HepG2 (cell line): Measurements from ENCODE around the gene NMRAL1. TPM values are rescaled to one million over a fixed set of nuclear protein-coding genes. Genes with fewer than 3 reads are reported as not detected.

Experiments
- ATAC-seq: fragments of 200-7000 bp; cut with Tn5 transposase; 3 replicates; pipeline ENCODE4 v1.9.1; 2020; ENCODE audit warnings: mild to moderate bottlenecking, moderate library complexity
- BruUV-seq: library from RNA; stranded (reverse); fragments of 400-500 nt; replicated peaks from 2 replicates; lab custom pipeline; 2021; lab: Mats Ljungman, UMichigan
- CTCF ChIA-PET: fragments of 300-600 bp; formaldehyde crosslinking; extraction: SDS; loops from one replicate; lab custom pipeline; 2021; ENCODE audit warnings: low total read pairs, inconsistent platforms, low intra/inter-chr PET ratio; lab: Yijun Ruan, JAX
- POLR2A ChIA-PET: fragments of 350-600 bp; sonication (Branson Sonifier 250); formaldehyde crosslinking; loops from one replicate; lab custom pipeline; 2020; ENCODE audit warnings: antibody characterized with exemption, inconsistent platforms; lab: Yijun Ruan, JAX
- DNase-seq: peaks from one replicate; pipeline ENCODE4 v3.0.0-alpha.2; 2015; ENCODE audit warnings: low spot score
- FAIRE-seq: peaks from 3 replicates; lab custom pipeline; 2011; peaks lifted over from hg19 to GRCh38; lab: Jason Lieb, UNC
- H2AFZ ChIP-seq: one replicate; pipeline ENCODE4 v1.6.1; 2011; ENCODE audit warnings: low read length, inconsistent platforms
- H3K27ac ChIP-seq: fragments of 300-600 bp; 3 replicates; pipeline ENCODE4 v1.8.0; 2011; ENCODE audit warnings: mixed run types, mild to moderate bottlenecking, mixed read lengths, low read length, inconsistent platforms; ENCODE audit not compliant: insufficient read depth; ENCODE audit errors: extremely low read length
- H3K27me3 ChIP-seq, 2 experiments: fragments of 200-600 bp in 1 of 2; 2 replicates in 1 of 2; 3 replicates in 1 of 2; pipeline versions ENCODE4 v1.6.0 to v1.8.0; 2011; ENCODE audit warnings: low read length in 2 of 2, mild to moderate bottlenecking in 2 of 2, moderate library complexity in 2 of 2, inconsistent platforms in 1 of 2; ENCODE audit not compliant: insufficient read depth in 2 of 2, control insufficient read depth in 1 of 2
- H3K36me3 ChIP-seq, 2 experiments: fragments of 200-600 bp in 1 of 2; replicated peaks in 1 of 2; 2 replicates in 1 of 2; 3 replicates in 1 of 2; pipeline versions ENCODE4 v1.5.1 to v1.8.0; 2011; ENCODE audit warnings: low read length in 2 of 2, inconsistent platforms in 1 of 2; ENCODE audit not compliant: insufficient read depth in 2 of 2, control insufficient read depth in 1 of 2
- H3K4me1 ChIP-seq: 2 replicates; pipeline ENCODE4 v1.5.1; 2012; ENCODE audit warnings: low read length, inconsistent platforms; ENCODE audit not compliant: insufficient read depth
- H3K4me2 ChIP-seq: 2 replicates; pipeline ENCODE4 v1.6.0; 2011; ENCODE audit warnings: low read depth, low read length, inconsistent platforms
- H3K4me3 ChIP-seq, 3 experiments: fragments of 200-600 bp in 1 of 3; sonication (generic), shearing (Covaris generic) in 1 of 3; replicated peaks in 1 of 3; 2 replicates each; pipeline ENCODE4 v1.5.1; 2011 to 2016; ENCODE audit warnings: low read length in 3 of 3, inconsistent platforms in 2 of 3, low read depth in 2 of 3, mild to moderate bottlenecking in 2 of 3, control low read depth in 1 of 3, mixed read lengths in 1 of 3; ENCODE audit not compliant: insufficient read depth in 1 of 3
- H3K79me2 ChIP-seq: one replicate; pipeline ENCODE4 v1.6.1; 2011; ENCODE audit warnings: low read length, inconsistent platforms; ENCODE audit not compliant: insufficient read depth
- H3K9ac ChIP-seq: 2 replicates; pipeline ENCODE4 v1.6.0; 2011; ENCODE audit warnings: mild to moderate bottlenecking, low read depth, low read length, inconsistent platforms; ENCODE audit not compliant: insufficient read depth
- H3K9me3 ChIP-seq: 2 replicates; pipeline ENCODE4 v1.5.1; 2012; ENCODE audit warnings: mild to moderate bottlenecking, low read length
- H4K20me1 ChIP-seq: 2 replicates; pipeline ENCODE4 v1.6.0; 2011; ENCODE audit warnings: inconsistent platforms, mild to moderate bottlenecking, low read length, moderate library complexity; ENCODE audit not compliant: insufficient read depth
- FOXA3 ChIP-seq: IDR thresholded peaks from 2 replicates; pipeline ENCODE4 v1.6.1; 2016; ENCODE audit warnings: missing genetic modification reagents, missing compliant biosample characterization
- JDP2 ChIP-seq: sonication (generic); formaldehyde crosslinking; IDR thresholded peaks from 2 replicates; pipeline ENCODE4 v1.8.1; 2022; ENCODE audit warnings: missing genetic modification reagents, borderline replicate concordance
- MXD3 ChIP-seq: IDR thresholded peaks from 2 replicates; pipeline ENCODE4 v1.6.1; 2016; ENCODE audit warnings: mild to moderate bottlenecking, missing biosample characterization, missing genetic modification reagents
- PRDM4 ChIP-seq: sonication (generic); formaldehyde crosslinking; IDR thresholded peaks from 2 replicates; pipeline ENCODE4 v1.9.0; 2021; ENCODE audit warnings: missing genetic modification reagents, borderline replicate concordance
- ZBTB7B ChIP-seq: sonication (generic); formaldehyde crosslinking; IDR thresholded peaks from 2 replicates; pipeline ENCODE4 v1.4.0; 2020; ENCODE audit warnings: missing genetic modification reagents
- ZNF749 ChIP-seq: sonication (generic); formaldehyde crosslinking; IDR thresholded peaks from 2 replicates; pipeline ENCODE4 v1.8.0; 2022; ENCODE audit warnings: mild to moderate bottlenecking, missing genetic modification reagents, moderate library complexity, borderline replicate concordance
- ZNF780A ChIP-seq: sonication (generic); formaldehyde crosslinking; IDR thresholded peaks from 2 replicates; pipeline ENCODE4 v1.8.0; 2022; ENCODE audit warnings: mild to moderate bottlenecking, missing genetic modification reagents, moderate library complexity
- ZNF883 ChIP-seq: sonication (generic); formaldehyde crosslinking; IDR thresholded peaks from 2 replicates; pipeline ENCODE4 v1.5.1; 2020; ENCODE audit warnings: mild to moderate bottlenecking, missing genetic modification reagents; ENCODE audit errors: not compliant biosample characterization
- WGBS: methylation state at CpG from one replicate; pipeline ENCODE4 v1.1.6; 2017; ENCODE audit warnings: low lambda C conversion rate; 5-methylcytosine and 5-hydroxymethylcytosine counted together
- in situ Hi-C: cut with HindIII; loops from 2 replicates; pipeline ENCODE4 v1.10.0; 2017; ENCODE audit warnings: low pct_unique_long_range_greater_than_20kb; ENCODE audit not compliant: extremely low pct_ligation_motif_present
- intact Hi-C: fragments of 100-400 bp; cut with micrococcal nuclease; formaldehyde crosslinking; loops from one replicate; pipeline ENCODE4 v1.10.0; 2022; ENCODE audit not compliant: unreplicated experiment
- polyA plus RNA-seq, 8 experiments: library from polyadenylated mRNA; depleted of rRNA in 3 of 8; stranded (reverse) in 7 of 8; unstranded in 1 of 8; fragments of >200 nt; fragmentation: Illumina TruSeq in 4 of 8; extraction: Trizol in 4 of 8; gene quantifications; 2 replicates each; pipeline versions ENCODE4 v1.2.1 to v1.2.3, GENCODE V29; 2011 to 2016; ENCODE audit warnings: low read depth in 4 of 8, missing spikeins in 1 of 8, mixed read lengths in 1 of 8; ENCODE audit not compliant: insufficient read depth in 1 of 8
- total RNA-seq, 5 experiments: library from RNA; depleted of rRNA; stranded (reverse); fragments of >200 nt; fragmentation: Illumina TruSeq; extraction: Trizol; gene quantifications; 2 replicates each; pipeline ENCODE4 v1.2.3, GENCODE V29; 2016; ENCODE audit warnings: low read depth in 1 of 5

The NMRAL1 gene
- total and polyA plus RNA-seq, 2 of the 13 experiments (the other 11 are each of a cell fraction or from before 2014, with no cell fraction given): 30.8 to 33.1 TPM

GRCh38 chr16:4523686-4524085 lies 49.3 kb upstream of the NMRAL1 start:
- intact Hi-C loops: no loop called here
- ChIA-PET POLR2A (no interaction called here), CTCF (no interaction called here)
- no peak for FAIRE-seq
- Histone ChIP-seq H4K20me1 (peaks cover 18% of the 10 kb centered on the region), H3K9me3 (no peaks in the 10 kb centered on the region), H2AFZ (no peak overlapping the region), H3K79me2 (peaks cover 72% of the 10 kb centered on the region), H3K36me3 (peaks cover 15 to 32% of the 10 kb centered on the region in 2 experiments; a peak in 4 of 5 replicates), H3K27ac (no peak overlapping the region), H3K9ac (no peak overlapping the region), H3K27me3 (no peaks in the 10 kb centered on the region), H3K4me3 (no peak overlapping the region), H3K4me1 (no peaks in the 10 kb centered on the region), H3K4me2 (no peak overlapping the region)
- no peak for DNase-seq
- no peak for TF ChIP-seq FOXA3 (CRISPR knock-in tag)
- no peak for TF ChIP-seq ZNF749 (CRISPR knock-in tag)
- TF ChIP-seq JDP2 (CRISPR knock-in tag): no peak
- TF ChIP-seq PRDM4 (CRISPR knock-in tag): no peak
- TF ChIP-seq ZBTB7B: no peak
- no peak for TF ChIP-seq MXD3 (CRISPR knock-in tag)
- no peak for TF ChIP-seq ZNF780A
- no peak for TF ChIP-seq ZNF883 (CRISPR knock-in tag)
- ATAC-seq: no peak
- no TSS peak for BruUV-seq
- WGBS: 94% methylated on average over 4 of the region's 4 CpGs
- in situ Hi-C loops: loop anchor here (25.0 kb wide), 1 partner anchor 439 kb away; the partner anchor contains the start of gene SEC14L5
